H9 (cell line): ENCODE data around the gene PLPP7. TPM values are rescaled to one million over a fixed set of nuclear protein-coding genes. Genes with fewer than 3 reads are reported as not detected.

Experiments
- DNase-seq: peaks from one replicate; pipeline ENCODE4 v3.0.0-alpha.2; 2017
- H2AFZ ChIP-seq: one replicate; pipeline ENCODE4 v1.6.1; 2013; ENCODE audit warnings: mild to moderate bottlenecking, low read length, control low read depth, moderate library complexity
- H2AK5ac ChIP-seq: 2 replicates; pipeline ENCODE4 v1.6.1; 2013; ENCODE audit warnings: low read length, control low read depth, mixed read lengths; ENCODE audit not compliant: insufficient read length
- H2BK120ac ChIP-seq: one replicate; pipeline ENCODE4 v1.6.1; 2013; ENCODE audit warnings: low read depth, mild to moderate bottlenecking, low read length, control low read depth, inconsistent platforms; ENCODE audit not compliant: poor library complexity, severe bottlenecking
- H2BK12ac ChIP-seq: 2 replicates; pipeline ENCODE4 v1.6.1; 2013; ENCODE audit warnings: low read length, control low read depth, mixed read lengths, low read depth; ENCODE audit not compliant: insufficient read length
- H2BK15ac ChIP-seq: 2 replicates; pipeline ENCODE4 v1.6.1; 2013; ENCODE audit warnings: low read depth, low read length, control low read depth
- H2BK20ac ChIP-seq: one replicate; pipeline ENCODE4 v1.6.1; 2013; ENCODE audit warnings: low read depth, mild to moderate bottlenecking, low read length, control low read depth, inconsistent platforms; ENCODE audit not compliant: poor library complexity, severe bottlenecking
- H2BK5ac ChIP-seq: 2 replicates; pipeline ENCODE4 v1.6.1; 2013; ENCODE audit warnings: low read length, control low read depth, mixed read lengths; ENCODE audit not compliant: insufficient read length
- H3K14ac ChIP-seq: 2 replicates; pipeline ENCODE4 v1.6.1; 2013; ENCODE audit warnings: low read length, control low read depth; ENCODE audit not compliant: insufficient read depth
- H3K18ac ChIP-seq: 2 replicates; pipeline ENCODE4 v1.6.1; 2013; ENCODE audit warnings: low read depth, mild to moderate bottlenecking, mixed read lengths, low read length, control low read depth; ENCODE audit not compliant: insufficient read length
- H3K23ac ChIP-seq: 2 replicates; pipeline ENCODE4 v1.6.1; 2013; ENCODE audit warnings: low read length, control low read depth, mixed read lengths, low read depth; ENCODE audit not compliant: insufficient read length
- H3K23me2 ChIP-seq: 2 replicates; pipeline ENCODE4 v1.6.1; 2013; ENCODE audit warnings: low read depth, mild to moderate bottlenecking, mixed read lengths, low read length, control low read depth; ENCODE audit not compliant: insufficient read length, poor library complexity, severe bottlenecking
- H3K27ac ChIP-seq: 2 replicates; pipeline ENCODE4 v1.5.1; 2013; ENCODE audit warnings: low read length, control low read depth, mixed read lengths, low read depth; ENCODE audit not compliant: insufficient read length
- H3K27me3 ChIP-seq: 2 replicates; pipeline ENCODE4 v1.6.1; 2013; ENCODE audit warnings: low read length, control low read depth, inconsistent platforms; ENCODE audit not compliant: insufficient read depth
- H3K4ac ChIP-seq: 2 replicates; pipeline ENCODE4 v1.6.1; 2013; ENCODE audit warnings: low read depth, mild to moderate bottlenecking, control low read depth, inconsistent platforms, low read length, moderate library complexity
- H3K4me1 ChIP-seq: 2 replicates; pipeline ENCODE4 v1.6.1; 2013; ENCODE audit warnings: low read length, control low read depth, inconsistent platforms; ENCODE audit not compliant: insufficient read depth
- H3K4me2 ChIP-seq: 2 replicates; pipeline ENCODE4 v1.6.1; 2013; ENCODE audit warnings: low read length, control low read depth, mixed read lengths; ENCODE audit not compliant: insufficient read length, insufficient read depth
- H3K56ac ChIP-seq: 2 replicates; pipeline ENCODE4 v1.6.1; 2013; ENCODE audit warnings: low read depth, mild to moderate bottlenecking, mixed read lengths, low read length, control low read depth; ENCODE audit not compliant: insufficient read length
- H3K79me1 ChIP-seq: 2 replicates; pipeline ENCODE4 v1.6.1; 2013; ENCODE audit warnings: low read depth, mild to moderate bottlenecking, moderate library complexity, low read length, control low read depth, inconsistent platforms; ENCODE audit not compliant: insufficient read depth, poor library complexity, severe bottlenecking
- H3K79me2 ChIP-seq: 2 replicates; pipeline ENCODE4 v1.6.1; 2013; ENCODE audit warnings: low read length, control low read depth, inconsistent platforms; ENCODE audit not compliant: insufficient read depth
- H3K9ac ChIP-seq: 2 replicates; pipeline ENCODE4 v1.6.1; 2013; ENCODE audit warnings: low read length, control low read depth, mixed read lengths; ENCODE audit not compliant: insufficient read length; ENCODE audit errors: extremely low read depth
- H3K9me3 ChIP-seq: one replicate; pipeline ENCODE4 v1.6.1; 2013; ENCODE audit warnings: low read depth, low read length, inconsistent platforms; ENCODE audit not compliant: control insufficient read depth
- H3T11ph ChIP-seq: one replicate; pipeline ENCODE4 v1.6.1; 2013; ENCODE audit warnings: mild to moderate bottlenecking, low read length, control low read depth, inconsistent platforms
- H4K20me1 ChIP-seq: one replicate; pipeline ENCODE4 v1.6.1; 2013; ENCODE audit not compliant: control insufficient read depth, insufficient read length, insufficient read depth
- H4K5ac ChIP-seq: 2 replicates; pipeline ENCODE4 v1.6.1; 2013; ENCODE audit warnings: low read depth, mild to moderate bottlenecking, mixed read lengths, low read length, control low read depth; ENCODE audit not compliant: insufficient read length
- H4K8ac ChIP-seq: replicated peaks from 2 replicates; pipeline ENCODE4 v1.6.1; 2013; ENCODE audit warnings: low read length, control low read depth, mixed read lengths, low read depth; ENCODE audit not compliant: insufficient read length
- H4K91ac ChIP-seq: 2 replicates; pipeline ENCODE4 v1.6.1; 2013; ENCODE audit warnings: low read depth, mild to moderate bottlenecking, moderate library complexity, mixed read lengths, low read length, control low read depth; ENCODE audit not compliant: insufficient read length
- H3K27ac Mint-ChIP-seq, 3 experiments: 2 replicates in 2 of 3; 3 replicates in 1 of 3; pipeline ENCODE4 v1.8.0; 2020 to 2021; ENCODE audit warnings: mixed read lengths in 3 of 3, mild to moderate bottlenecking in 1 of 3, moderate library complexity in 1 of 3
- H3K27me3 Mint-ChIP-seq: 2 replicates; pipeline ENCODE4 v1.8.0; 2021; ENCODE audit warnings: low read depth, mild to moderate bottlenecking, moderate library complexity, mixed read lengths
- H3K36me3 Mint-ChIP-seq, 3 experiments: 2 replicates in 2 of 3; 3 replicates in 1 of 3; pipeline ENCODE4 v1.8.0; 2020 to 2021; ENCODE audit warnings: low read depth in 3 of 3, mixed read lengths in 3 of 3; ENCODE audit not compliant: insufficient read depth in 1 of 3
- H3K4me1 Mint-ChIP-seq, 2 experiments: 2 replicates each; pipeline ENCODE4 v1.8.0; 2020; ENCODE audit warnings: mixed read lengths in 2 of 2
- H3K4me3 Mint-ChIP-seq, 2 experiments: 2 replicates in 1 of 2; 3 replicates in 1 of 2; pipeline ENCODE4 v1.8.0; 2020 to 2021; ENCODE audit warnings: mild to moderate bottlenecking in 2 of 2, mixed read lengths in 2 of 2, moderate library complexity in 1 of 2
- H3K9me3 Mint-ChIP-seq, 2 experiments: 2 replicates in 1 of 2; 3 replicates in 1 of 2; pipeline ENCODE4 v1.8.0; 2020; ENCODE audit warnings: mild to moderate bottlenecking in 2 of 2, mixed read lengths in 2 of 2, moderate library complexity in 1 of 2
- CTCF ChIP-seq: fragments of 200-600 bp; sonication (generic); conservative IDR thresholded peaks from 3 replicates; pipeline ENCODE4 v1.8.0; 2021; ENCODE audit warnings: antibody characterized with exemption, mild to moderate bottlenecking
- WGBS: extraction: QIAGEN DNeasy Blood & Tissue Kit; methylation state at CpG from one replicate; pipeline ENCODE4 v1.1.7; 2013; ENCODE audit warnings: missing lambda C conversion rate, low lambda C conversion rate, mixed read lengths; ENCODE audit not compliant: insufficient read length; ENCODE audit errors: extremely low coverage; 5-methylcytosine and 5-hydroxymethylcytosine counted together
- total RNA-seq: library from RNA; stranded (reverse); gene quantifications from 2 replicates; pipeline ENCODE4 v1.2.1, GENCODE V29; 2021

PLPP7 gene
- total RNA-seq, 1 experiment from 2014 or later, result 1.9 TPM

GRCh38 chr9:131358556-131358955, 69.0 kb downstream of the PLPP7 start:
- H3K14ac ChIP-seq, result no peak overlapping the region; the same call in 1 of the 2 replicates
- H3K9ac ChIP-seq, result no peak overlapping the region
- no peak for DNase-seq
- no peak overlapping the region for H2BK120ac ChIP-seq
- no peak overlapping the region for H2AK5ac ChIP-seq
- H3K23ac ChIP-seq, result no peak overlapping the region
- no peak overlapping the region for H2BK5ac ChIP-seq
- no CpG with 5 or more reads among the region's 10 CpGs for WGBS
- H3K36me3 Mint-ChIP-seq, result no peaks in the 10 kb centered on the region
- H3K4me1 Mint-ChIP-seq, result peaks cover 20 to 27% of the 10 kb centered on the region in 2 experiments
- no peak overlapping the region for H3K4ac ChIP-seq
- no peak overlapping the region for H4K5ac ChIP-seq
- H3K56ac ChIP-seq, result no peak overlapping the region
- H3K18ac ChIP-seq, result no peak overlapping the region
- no peak overlapping the region for H2BK20ac ChIP-seq
- H3K27ac ChIP-seq, result no peak overlapping the region
- no peak overlapping the region for H3T11ph ChIP-seq
- peak overlapping the region in 1 of 2 experiments; percentile 17; a peak in 2 of 5 replicates for H3K4me3 Mint-ChIP-seq
- no peak overlapping the region for H2BK15ac ChIP-seq
- H4K91ac ChIP-seq, result no peak overlapping the region
- peak overlapping the region in 2 of 3 experiments; percentile 72 to 84; a peak in 4 of 7 replicates for H3K27ac Mint-ChIP-seq
- H4K8ac ChIP-seq, result no peak overlapping the region
- H3K27me3 ChIP-seq, result no peaks in the 10 kb centered on the region
- no peaks in the 10 kb centered on the region for H3K9me3 ChIP-seq
- TF ChIP-seq CTCF, result no peak
- no peak overlapping the region for H2AFZ ChIP-seq
- no peaks in the 10 kb centered on the region for H3K79me1 ChIP-seq
- no peaks in the 10 kb centered on the region for H3K27me3 Mint-ChIP-seq
- H3K4me2 ChIP-seq, result no peak overlapping the region
- no peaks in the 10 kb centered on the region for H4K20me1 ChIP-seq
- H3K4me1 ChIP-seq, result peaks cover 8% of the 10 kb centered on the region; the same call in 1 of the 2 replicates
- H3K23me2 ChIP-seq, result no peaks in the 10 kb centered on the region
- no peaks in the 10 kb centered on the region; a peak in 1 of 5 replicates for H3K9me3 Mint-ChIP-seq
- no peaks in the 10 kb centered on the region for H3K79me2 ChIP-seq
- no peak overlapping the region for H2BK12ac ChIP-seq

Other genes with a start within 250 kb of the PLPP7 start
- 122 and 126 TPM in 2 replicates for gene AIF1L, start 193.2 kb upstream of the PLPP7 start, total RNA-seq
- 47.2 and 53.8 TPM in 2 replicates for gene NUP214, start 164.1 kb upstream of the PLPP7 start, total RNA-seq
- gene FAM78A, start 13.2 kb upstream of the PLPP7 start, total RNA-seq, result 1.9 and 2.1 TPM in 2 replicates
- 243 and 251 TPM in 2 replicates for gene PRRC2B, start 104.4 kb downstream of the PLPP7 start, total RNA-seq
- 34.0 and 34.1 TPM in 2 replicates for gene POMT1, start 213.2 kb downstream of the PLPP7 start, total RNA-seq
- gene UCK1, start 241.5 kb downstream of the PLPP7 start, total RNA-seq, result 51.2 and 54.2 TPM in 2 replicates